IMR-90 (cell line): ENCODE data around the gene TP73. TPM values are rescaled to one million over a fixed set of nuclear protein-coding genes. Genes with fewer than 3 reads are reported as not detected.

Source experiments
- ATAC-seq: fragments of 200-7000 bp; cut with Tn5 transposase; 2 replicates; pipeline ENCODE4 v1.9.1; 2020; ENCODE audit warnings: low read depth, mild to moderate bottlenecking, moderate library complexity
- BruUV-seq: library from RNA; stranded (reverse); fragments of 400-500 nt; replicated peaks from 2 replicates; lab custom pipeline; 2021; lab: Mats Ljungman, UMichigan
- CTCF ChIA-PET: fragments of 300-600 bp; formaldehyde crosslinking; extraction: SDS; loops from one replicate; lab custom pipeline; 2021; ENCODE audit warnings: antibody characterized with exemption; lab: Yijun Ruan, JAX
- POLR2A ChIA-PET: fragments of 300-600 bp; sonication (Branson Sonifier 250); formaldehyde crosslinking; loops from one replicate; lab custom pipeline; 2022; ENCODE audit warnings: antibody characterized with exemption; ENCODE audit not compliant: unreplicated experiment; lab: Charles Lee
- DNase-seq: peaks from one replicate; pipeline ENCODE4 v3.0.0; 2013
- H2AFZ ChIP-seq: replicated peaks from 2 replicates; pipeline ENCODE3; 2013; ENCODE audit warnings: low read length, mild to moderate bottlenecking; ENCODE audit not compliant: poor library complexity
- H2AK5ac ChIP-seq: 2 replicates; pipeline ENCODE4 v1.6.1; 2013; ENCODE audit warnings: low read depth, low read length, inconsistent platforms
- H2AK9ac ChIP-seq: replicated peaks from 2 replicates; pipeline ENCODE3; 2013; ENCODE audit warnings: mild to moderate bottlenecking, low read depth, low read length, moderate library complexity; ENCODE audit not compliant: poor library complexity
- H2BK120ac ChIP-seq: 2 replicates; pipeline ENCODE4 v1.6.1; 2013; ENCODE audit warnings: low read depth, low read length, inconsistent platforms
- H2BK15ac ChIP-seq: 3 replicates; pipeline ENCODE4 v1.6.1; 2013; ENCODE audit warnings: low read depth, low read length, inconsistent platforms
- H2BK20ac ChIP-seq: 2 replicates; pipeline ENCODE4 v1.6.1; 2013; ENCODE audit warnings: low read depth, mild to moderate bottlenecking, inconsistent platforms, low read length, moderate library complexity
- H2BK5ac ChIP-seq: 2 replicates; pipeline ENCODE4 v1.6.1; 2013; ENCODE audit warnings: mild to moderate bottlenecking, low read depth, low read length, inconsistent platforms; ENCODE audit not compliant: poor library complexity, severe bottlenecking
- H3K14ac ChIP-seq: replicated peaks from 2 replicates; pipeline ENCODE4 v1.6.1; 2013; ENCODE audit warnings: low read depth, low read length, inconsistent platforms
- H3K18ac ChIP-seq: 2 replicates; pipeline ENCODE4 v1.6.1; 2013; ENCODE audit warnings: low read depth, low read length, control low read depth
- H3K23ac ChIP-seq: 2 replicates; pipeline ENCODE4 v1.6.1; 2013; ENCODE audit warnings: low read depth, low read length, inconsistent platforms
- H3K27ac ChIP-seq: 2 replicates; pipeline ENCODE4 v1.5.1; 2013; ENCODE audit warnings: mild to moderate bottlenecking, control low read depth, low read length; ENCODE audit not compliant: insufficient read depth
- H3K27me3 ChIP-seq: 2 replicates; pipeline ENCODE4 v1.6.1; 2013; ENCODE audit warnings: low read length; ENCODE audit not compliant: control insufficient read depth, insufficient read depth
- H3K36me3 ChIP-seq: 2 replicates; pipeline ENCODE4 v1.6.1; 2013; ENCODE audit warnings: low read length, mixed read lengths; ENCODE audit not compliant: control insufficient read depth, insufficient read depth
- H3K4ac ChIP-seq: 2 replicates; pipeline ENCODE4 v1.6.1; 2013; ENCODE audit warnings: low read depth, low read length, inconsistent platforms
- H3K4me1 ChIP-seq: 2 replicates; pipeline ENCODE4 v1.6.1; 2013; ENCODE audit warnings: low read length, mixed read lengths; ENCODE audit not compliant: control insufficient read depth, insufficient read depth
- H3K4me2 ChIP-seq: 2 replicates; pipeline ENCODE4 v1.6.1; 2013; ENCODE audit warnings: low read depth, mild to moderate bottlenecking, control low read depth, low read length, moderate library complexity
- H3K4me3 ChIP-seq: 2 replicates; pipeline ENCODE4 v1.5.1; 2013; ENCODE audit warnings: low read depth, mild to moderate bottlenecking, control low read depth, low read length, moderate library complexity; ENCODE audit not compliant: insufficient read depth
- H3K56ac ChIP-seq: 2 replicates; pipeline ENCODE4 v1.6.1; 2013; ENCODE audit warnings: low read length, inconsistent platforms; ENCODE audit not compliant: insufficient read depth; ENCODE audit errors: extremely low read depth
- H3K79me1 ChIP-seq, 2 experiments: 2 replicates each; pipeline ENCODE4 v1.6.1; 2013; ENCODE audit warnings: low read length in 2 of 2, inconsistent platforms in 1 of 2, low read depth in 1 of 2
- H3K9ac ChIP-seq: 2 replicates; pipeline ENCODE4 v1.6.1; 2013; ENCODE audit warnings: low read depth, low read length, control low read depth
- H3K9me1 ChIP-seq: 2 replicates; pipeline ENCODE4 v1.6.1; 2013; ENCODE audit warnings: low read length, inconsistent platforms; ENCODE audit not compliant: insufficient read depth
- H3K9me3 ChIP-seq: 2 replicates; pipeline ENCODE4 v1.6.1; 2013; ENCODE audit warnings: low read length; ENCODE audit not compliant: control insufficient read depth, insufficient read depth
- H4K20me1 ChIP-seq: 2 replicates; pipeline ENCODE4 v1.6.1; 2013; ENCODE audit warnings: low read length, inconsistent platforms; ENCODE audit not compliant: insufficient read depth
- H4K5ac ChIP-seq: 2 replicates; pipeline ENCODE4 v1.6.1; 2013; ENCODE audit warnings: mild to moderate bottlenecking, low read depth, low read length, control low read depth
- H4K8ac ChIP-seq, 2 experiments: 2 replicates each; pipeline ENCODE4 v1.6.1; 2013; ENCODE audit warnings: low read depth in 2 of 2, low read length in 2 of 2, control low read depth in 1 of 2, inconsistent platforms in 1 of 2
- H4K91ac ChIP-seq: 2 replicates; pipeline ENCODE4 v1.6.1; 2013; ENCODE audit warnings: low read depth, low read length, inconsistent platforms; ENCODE audit not compliant: insufficient read depth
- BHLHE40 ChIP-seq: fragments of 150-350 bp; IDR thresholded peaks from 2 replicates; pipeline ENCODE4 v1.6.1; 2016; ENCODE audit warnings: mild to moderate bottlenecking, low read depth, low read length
- CEBPB ChIP-seq: IDR thresholded peaks from 2 replicates; pipeline ENCODE4 v1.6.1; 2012; ENCODE audit warnings: low read depth, low read length, improper control_type of control experiment
- CHD1 ChIP-seq: IDR thresholded peaks from 2 replicates; pipeline ENCODE4 v1.6.1; 2012; ENCODE audit warnings: low read depth, low read length, improper control_type of control experiment
- CTCF ChIP-seq: conservative IDR thresholded peaks from 2 replicates; pipeline ENCODE4 v1.5.1; 2012; ENCODE audit warnings: mild to moderate bottlenecking, low read depth, low read length, improper control_type of control experiment
- ELK1 ChIP-seq: fragments of 150-350 bp; IDR thresholded peaks from 2 replicates; pipeline ENCODE4 v1.6.1; 2016; ENCODE audit warnings: low read depth, mild to moderate bottlenecking, low read length, moderate library complexity, borderline replicate concordance
- FOS ChIP-seq: fragments of 150-350 bp; IDR thresholded peaks from 2 replicates; pipeline ENCODE4 v1.6.1; 2016; ENCODE audit warnings: low read depth, low read length
- MAFK ChIP-seq: IDR thresholded peaks from 2 replicates; pipeline ENCODE4 v1.6.1; 2012; ENCODE audit warnings: low read depth, low read length, improper control_type of control experiment
- MAZ ChIP-seq: IDR thresholded peaks from 2 replicates; pipeline ENCODE4 v1.6.1; 2012; ENCODE audit warnings: low read depth, mild to moderate bottlenecking, low read length, improper control_type of control experiment, moderate library complexity, borderline replicate concordance
- MXI1 ChIP-seq: IDR thresholded peaks from 2 replicates; pipeline ENCODE4 v1.6.1; 2012; ENCODE audit warnings: low read depth, mild to moderate bottlenecking, low read length, moderate library complexity, borderline replicate concordance
- NFE2L2 ChIP-seq: fragments of 150-350 bp; IDR thresholded peaks from 2 replicates; pipeline ENCODE4 v1.6.1; 2016; ENCODE audit warnings: low read depth, mild to moderate bottlenecking, low read length
- POLR2A ChIP-seq: IDR thresholded peaks from 2 replicates; pipeline ENCODE4 v1.6.1; 2012; ENCODE audit warnings: mild to moderate bottlenecking, low read depth, low read length
- RAD21 ChIP-seq: IDR thresholded peaks from 2 replicates; pipeline ENCODE4 v1.6.1; 2012; ENCODE audit warnings: low read length, improper control_type of control experiment
- RCOR1 ChIP-seq: IDR thresholded peaks from 2 replicates; pipeline ENCODE4 v1.6.1; 2012; ENCODE audit warnings: mild to moderate bottlenecking, low read length, improper control_type of control experiment; ENCODE audit not compliant: insufficient replicate concordance
- RFX5 ChIP-seq: IDR thresholded peaks from 2 replicates; pipeline ENCODE4 v1.8.0; 2012; ENCODE audit warnings: low read depth, mild to moderate bottlenecking, low read length, moderate library complexity
- SMC3 ChIP-seq: fragments of 150-350 bp; IDR thresholded peaks from 2 replicates; pipeline ENCODE4 v1.6.1; 2016; ENCODE audit warnings: low read depth, mild to moderate bottlenecking, antibody characterized with exemption, low read length, moderate library complexity
- USF2 ChIP-seq: fragments of 150-350 bp; IDR thresholded peaks from 2 replicates; pipeline ENCODE4 v1.6.1; 2017; ENCODE audit warnings: mild to moderate bottlenecking, antibody characterized with exemption, low read length, low read depth
- WGBS, 2 experiments: methylation state at CpG; one replicate each; pipeline versions ENCODE4 v1.1.5 to v1.1.7; 2013; ENCODE audit warnings: missing lambda C conversion rate in 2 of 2; ENCODE audit not compliant: insufficient read length in 1 of 2; ENCODE audit errors: extremely low coverage in 2 of 2; 5-methylcytosine and 5-hydroxymethylcytosine counted together
- dilution Hi-C: fragments of 300-500 bp; cut with HindIII; formaldehyde crosslinking; loops from one replicate; pipeline ENCODE4 v1.14.3; 2018; ENCODE audit warnings: low sequenced_read_pairs; ENCODE audit not compliant: unreplicated experiment
- in situ Hi-C: fragments of 300-500 bp; cut with MboI; formaldehyde crosslinking; loops from 3 replicates; pipeline ENCODE4 v1.14.3; 2019; ENCODE audit warnings: low sequenced_read_pairs, inconsistent platforms, mixed read lengths
- intact Hi-C: fragments of 100-400 bp; cut with micrococcal nuclease; formaldehyde crosslinking; loops from 2 replicates; pipeline ENCODE4 v1.10.0; 2022
- polyA plus RNA-seq, 3 experiments: library from polyadenylated mRNA; depleted of rRNA; stranded (reverse); fragments of >200 nt; gene quantifications; 2 replicates each; pipeline ENCODE4 v1.2.3, GENCODE V29; 2012; ENCODE audit warnings: low replicate concordance in 1 of 3
- total RNA-seq: library from RNA; depleted of rRNA; stranded (reverse); fragments of >200 nt; gene quantifications from 2 replicates; pipeline ENCODE4 v1.2.3, GENCODE V29; 2012

Gene TP73
- total and polyA plus RNA-seq, 2 of the 4 experiments (the other 2 are of a cell fraction): not detected

GRCh38 chr1:3679098-3679555 is 26.8 kb downstream of the TP73 start:
- Histone ChIP-seq H3K9me3 (no peaks in the 10 kb centered on the region), H3K14ac (no peak overlapping the region), H2BK5ac (no peak overlapping the region), H3K4me2 (no peak overlapping the region), H3K23ac (no peak overlapping the region), H3K9me1 (no peaks in the 10 kb centered on the region), H4K5ac (no peak overlapping the region), H2BK120ac (no peak overlapping the region), H3K36me3 (no peaks in the 10 kb centered on the region), H3K79me1 (no peaks in the 10 kb centered on the region), H2BK20ac (no peak overlapping the region), H3K18ac (no peak overlapping the region), H4K20me1 (no peaks in the 10 kb centered on the region), H3K4ac (no peak overlapping the region), H3K4me3 (no peak overlapping the region), H2BK15ac (no peak overlapping the region), H2AK9ac (no peak overlapping the region), H3K4me1 (no peaks in the 10 kb centered on the region), H4K91ac (no peak overlapping the region), H3K9ac (no peak overlapping the region), H4K8ac (no peak overlapping the region), H3K27me3 (peaks cover 5% of the 10 kb centered on the region; the same call in 1 of the 2 replicates), H2AFZ (no peak overlapping the region), H2AK5ac (no peak overlapping the region), H3K56ac (no peak overlapping the region), H3K27ac (no peak overlapping the region)
- no peak for DNase-seq
- dilution Hi-C loops: no loop called here
- POLR2A ChIA-PET: no interaction called here
- CTCF ChIA-PET: no interaction called here
- no peak for TF ChIP-seq MAZ
- no peak for TF ChIP-seq FOS
- TF ChIP-seq CEBPB: no peak
- no peak for TF ChIP-seq SMC3
- TF ChIP-seq MAFK: no peak
- TF ChIP-seq RCOR1: no peak
- no peak for TF ChIP-seq MXI1
- no peak for TF ChIP-seq ELK1
- no peak for TF ChIP-seq NFE2L2
- no peak for TF ChIP-seq USF2
- no peak for TF ChIP-seq POLR2A
- no peak for TF ChIP-seq CHD1
- no peak for TF ChIP-seq CTCF
- no peak for TF ChIP-seq BHLHE40
- TF ChIP-seq RFX5: no peak
- no peak for TF ChIP-seq RAD21
- 79% methylated on average over 6 of the region's 18 CpGs; no CpG with 5 or more reads in 1 of the 2 experiments for WGBS, 2 experiments
- ATAC-seq: no peak
- intact Hi-C loops: no loop called here
- no TSS peak for BruUV-seq
- in situ Hi-C loops: no loop called here
